Neural cell (in vitro differentiated cells): ENCODE results near the gene RAB44. TPM values are rescaled to one million over a fixed set of nuclear protein-coding genes. Genes with fewer than 3 reads are reported as not detected.

ENCODE experiments used
- H2AFZ ChIP-seq: fragments of 200-600, 300-800 bp; sonication (generic), shearing (Covaris generic); 2 replicates; pipeline ENCODE4 v1.6.0; 2014; ENCODE audit warnings: low read depth, mild to moderate bottlenecking, antibody characterized with exemption, low read length, moderate library complexity
- H3F3A ChIP-seq: fragments of 200-600 bp; shearing (Covaris generic); 2 replicates; pipeline ENCODE4 v1.6.1; 2016; ENCODE audit warnings: mild to moderate bottlenecking, moderate library complexity, mixed read lengths, antibody characterized with exemption, low read length; ENCODE audit not compliant: insufficient read depth, poor library complexity, severe bottlenecking
- H3K27ac ChIP-seq: fragments of 200-600, 300-800 bp; sonication (generic), shearing (Covaris generic); 2 replicates; pipeline ENCODE4 v1.5.1; 2014; ENCODE audit warnings: mild to moderate bottlenecking, low read length, moderate library complexity
- H3K27me3 ChIP-seq: fragments of 300-800, 200-600 bp; sonication (generic), shearing (Covaris generic); 2 replicates; pipeline ENCODE4 v1.6.0; 2014; ENCODE audit warnings: mild to moderate bottlenecking, low read depth, low read length, moderate library complexity; ENCODE audit not compliant: insufficient read depth
- H3K36me3 ChIP-seq: fragments of 300-800, 200-600 bp; sonication (generic), shearing (Covaris generic); 2 replicates; pipeline ENCODE4 v1.5.1; 2014; ENCODE audit warnings: mild to moderate bottlenecking, antibody characterized with exemption, low read length, moderate library complexity; ENCODE audit not compliant: insufficient read depth
- H3K4me2 ChIP-seq: fragments of 300-800, 200-600 bp; sonication (generic), shearing (Covaris generic); 2 replicates; pipeline ENCODE4 v1.6.0; 2014; ENCODE audit warnings: mild to moderate bottlenecking, low read length
- H3K4me3 ChIP-seq: fragments of 300-800, 200-600 bp; sonication (generic), shearing (Covaris generic); 2 replicates; pipeline ENCODE4 v1.5.1; 2014; ENCODE audit warnings: mild to moderate bottlenecking, low read length, moderate library complexity
- H3K79me2 ChIP-seq: fragments of 200-600 bp; shearing (Covaris generic); replicated peaks from 2 replicates; pipeline ENCODE4 v1.6.0; 2014; ENCODE audit warnings: mild to moderate bottlenecking, low read length, moderate library complexity; ENCODE audit not compliant: insufficient read depth
- H3K9ac ChIP-seq: fragments of 300-800, 200-600 bp; sonication (generic), shearing (Covaris generic); 2 replicates; pipeline ENCODE4 v1.6.1; 2016; ENCODE audit warnings: mild to moderate bottlenecking, low read length, mixed read lengths
- H3K9me2 ChIP-seq: fragments of 200-600 bp; shearing (Covaris generic); 2 replicates; pipeline ENCODE4 v1.6.1; 2016; ENCODE audit warnings: mild to moderate bottlenecking, low read length, mixed read lengths; ENCODE audit not compliant: insufficient read depth
- H3K9me3 ChIP-seq: fragments of 200-600, 300-800 bp; sonication (generic), shearing (Covaris generic); 2 replicates; pipeline ENCODE4 v1.6.1; 2016; ENCODE audit warnings: mild to moderate bottlenecking, mixed run types, low read length, moderate library complexity, mixed read lengths
- H4K20me1 ChIP-seq: fragments of 200-600 bp; shearing (Covaris generic); 2 replicates; pipeline ENCODE4 v1.6.1; 2016; ENCODE audit warnings: mild to moderate bottlenecking, mixed run types; ENCODE audit not compliant: insufficient read depth
- CTCF ChIP-seq: fragments of 450-650 bp; IDR thresholded peaks from 2 replicates; pipeline ENCODE4 v1.5.1; 2014; ENCODE audit warnings: antibody characterized with exemption, mild to moderate bottlenecking, moderate library complexity; ENCODE audit not compliant: poor library complexity, severe bottlenecking
- EP300 ChIP-seq: fragments of 450-650 bp; conservative IDR thresholded peaks from 2 replicates; pipeline ENCODE4 v1.6.1; 2014; ENCODE audit warnings: antibody characterized with exemption, mild to moderate bottlenecking, moderate library complexity; ENCODE audit not compliant: poor library complexity, severe bottlenecking
- EZH2 ChIP-seq: fragments of 200-600, 300-800 bp; shearing (Covaris generic), sonication (generic); IDR thresholded peaks from 2 replicates; pipeline ENCODE4 v1.6.1; 2014; ENCODE audit warnings: antibody characterized with exemption, low read length, borderline replicate concordance, mild to moderate bottlenecking; ENCODE audit not compliant: insufficient read depth, poor library complexity, severe bottlenecking
- MXI1 ChIP-seq: fragments of 450-650 bp; conservative IDR thresholded peaks from 2 replicates; pipeline ENCODE4 v1.6.1; 2014; ENCODE audit warnings: antibody characterized with exemption, mild to moderate bottlenecking; ENCODE audit not compliant: poor library complexity, severe bottlenecking
- POLR2AphosphoS5 ChIP-seq: IDR thresholded peaks from 2 replicates; pipeline ENCODE4 v1.6.1; 2012
- RAD21 ChIP-seq: fragments of 450-650 bp; conservative IDR thresholded peaks from 2 replicates; pipeline ENCODE4 v1.6.1; 2014; ENCODE audit warnings: antibody characterized with exemption, mild to moderate bottlenecking, moderate library complexity
- REST ChIP-seq: IDR thresholded peaks from 2 replicates; pipeline ENCODE4 v1.6.1; 2012; ENCODE audit warnings: borderline replicate concordance
- SMC3 ChIP-seq: fragments of 450-650 bp; conservative IDR thresholded peaks from 2 replicates; pipeline ENCODE4 v1.6.1; 2014; ENCODE audit warnings: antibody characterized with exemption, mild to moderate bottlenecking, moderate library complexity; ENCODE audit not compliant: poor library complexity
- TAF1 ChIP-seq: IDR thresholded peaks from 2 replicates; pipeline ENCODE4 v1.6.1; 2012; ENCODE audit warnings: low read depth
- polyA plus RNA-seq: library from polyadenylated mRNA; depleted of rRNA; stranded (reverse); fragments of >200 nt; gene quantifications from 2 replicates; pipeline ENCODE4 v1.2.3, GENCODE V29; 2014
- small RNA-seq, 3 experiments: library from RNA; depleted of rRNA; stranded (forward); fragments of <200 nt; gene quantifications; one replicate each; pipeline ENCODE3, GENCODE V24; 2012

RAB44 gene
- polyA plus RNA-seq, 1 donor from 2014 or later, result not detected

- H3K9ac ChIP-seq, result no peak overlapping the region
- TF ChIP-seq EP300 (no peak), EZH2 (no peak), SMC3 (no peak), MXI1 (no peak)
- H3K27ac ChIP-seq, result no peak overlapping the region
Observed at GRCh38 chr6:36780442-36781177, 83.0 kb downstream of the RAB44 start.

GRCh38 chr6:36781669-36782068 is 84.0 kb downstream of the RAB44 start:
- no peaks in the 10 kb centered on the region for H3K79me2 ChIP-seq
- H3K4me3 ChIP-seq, result no peak overlapping the region
- no peak overlapping the region for H3K27ac ChIP-seq
- H3K9me2 ChIP-seq, result no peaks in the 10 kb centered on the region
- H3F3A ChIP-seq, result no peaks in the 10 kb centered on the region
- H2AFZ ChIP-seq, result no peak overlapping the region
- no peaks in the 10 kb centered on the region for H3K27me3 ChIP-seq
- TF ChIP-seq MXI1 (no peak), EP300 (no peak), EZH2 (no peak), POLR2AphosphoS5 (no peak), CTCF (no peak), TAF1 (no peak), SMC3 (no peak), REST (no peak), RAD21 (no peak)
- H4K20me1 ChIP-seq, result no peaks in the 10 kb centered on the region
- no peak overlapping the region for H3K9ac ChIP-seq
- H3K4me2 ChIP-seq, result no peak overlapping the region
- H3K9me3 ChIP-seq, result no peaks in the 10 kb centered on the region
- no peaks in the 10 kb centered on the region for H3K36me3 ChIP-seq

More at GRCh38 chr6:36780442-36781177, 83.0 kb downstream of the RAB44 start:
- Histone ChIP-seq H3K79me2 (no peaks in the 10 kb centered on the region), H3K9me2 (no peaks in the 10 kb centered on the region), H4K20me1 (no peaks in the 10 kb centered on the region), H3K4me3 (no peak overlapping the region), H3F3A (no peaks in the 10 kb centered on the region), H3K36me3 (no peaks in the 10 kb centered on the region), H3K27me3 (no peaks in the 10 kb centered on the region), H3K4me2 (no peak overlapping the region), H3K9me3 (no peaks in the 10 kb centered on the region), H2AFZ (no peak overlapping the region)

Small RNA genes lying within 50 kb of the gene (small RNA-seq; reads per million reads assigned to genes)
- 0 to 1.2 (median 0) reads per million in 3 experiments for gene RF00019

Other genes starting within 250 kb of the RAB44 start
- 58.7 and 59.3 TPM in 2 replicates for gene STK38, start 150.3 kb upstream of the RAB44 start, polyA plus RNA-seq
- 393 and 508 TPM in 2 replicates for gene SRSF3, start 103.5 kb upstream of the RAB44 start, polyA plus RNA-seq
- gene CDKN1A, start 19.1 kb upstream of the RAB44 start, polyA plus RNA-seq, result 23.0 and 28.9 TPM in 2 replicates
- gene CPNE5, start 141.6 kb downstream of the RAB44 start, polyA plus RNA-seq, result 8.7 and 9.5 TPM in 2 replicates
- gene PPIL1, start 177.0 kb downstream of the RAB44 start, polyA plus RNA-seq, result 85.6 and 104 TPM in 2 replicates
- 24.6 and 27.8 TPM in 2 replicates for gene C6orf89, start 188.1 kb downstream of the RAB44 start, polyA plus RNA-seq